ENCODE data around the gene ERBB3.

- TF ChIP-seq CTCF (IDR thresholded peaks at IDR 0.05; ENCODE audit: insufficient read depth, low read length, poor library complexity, severe bottlenecking) = no peak
- no peak for TF ChIP-seq EZH2phosphoT487 (conservative IDR thresholded peaks at IDR 0.05; ENCODE audit: low read length)
These were observed 18.6 kb downstream of the ERBB3 start for GRCh38 chr12:56098592-56098991.

Data from SU-DHL-6 (cell line).